ENCODE data around the gene FADS2.
A peak's percentile ranks its signal among the peaks of the same experiment; 100 is the strongest.

Gene FADS2

GRCh38 chr11:61891331-61892084 is 63.4 kb downstream of the FADS2 start, which contains the start of gene FADS3:
Gene FADS3 (minus strand): TSS chr11:61891545. CDS start chr11:61891381, 164 bp downstream.
- peak; percentile 50 for DNase-seq

GRCh38 chr11:61892085-61892370 is 63.9 kb downstream of the FADS2 start:
- no peak for DNase-seq

- DNase-seq: no peak
Measured at GRCh38 chr11:61893981-61894380, 65.9 kb downstream of the FADS2 start.

- DNase-seq: no peak
Measured at GRCh38 chr11:61895046-61895717, 67.1 kb downstream of the FADS2 start.

- no peak for DNase-seq
Measured at GRCh38 chr11:61895718-61896059, 67.6 kb downstream of the FADS2 start.

GRCh38 chr11:61896665-61897386 is 68.7 kb downstream of the FADS2 start:
- DNase-seq: no peak

GRCh38 chr11:61897387-61898246 is 69.5 kb downstream of the FADS2 start:
- DNase-seq: no peak

- DNase-seq: no peak
Measured at GRCh38 chr11:61898247-61898582, 70.1 kb downstream of the FADS2 start.

GRCh38 chr11:61899146-61899841 is 71.2 kb downstream of the FADS2 start:
- no peak for DNase-seq

- DNase-seq: no peak
Measured at GRCh38 chr11:61900251-61900650, 72.2 kb downstream of the FADS2 start.

GRCh38 chr11:61901397-61901796 is 73.3 kb downstream of the FADS2 start:
- DNase-seq: no peak

GRCh38 chr11:61902313-61902712 is 74.2 kb downstream of the FADS2 start:
- no peak for DNase-seq

GRCh38 chr11:61903845-61904244 is 75.7 kb downstream of the FADS2 start:
- DNase-seq: no peak

GRCh38 chr11:61904539-61905048 is 76.5 kb downstream of the FADS2 start:
- DNase-seq: no peak

GRCh38 chr11:61905067-61905696 is 77.1 kb downstream of the FADS2 start:
- DNase-seq: no peak

GRCh38 chr11:61905801-61906521 is 77.9 kb downstream of the FADS2 start:
- no peak for DNase-seq

GRCh38 chr11:61906522-61906909 is 78.4 kb downstream of the FADS2 start:
- no peak for DNase-seq

GRCh38 chr11:61907282-61907681 is 79.2 kb downstream of the FADS2 start:
- no peak for DNase-seq

- no peak for DNase-seq
Measured at GRCh38 chr11:61907871-61908729, 80.0 kb downstream of the FADS2 start.

GRCh38 chr11:61908730-61909316 is 80.7 kb downstream of the FADS2 start:
- DNase-seq: no peak
